Caco-2 (cell line): ENCODE data around the gene ARSH. TPM values are rescaled to one million over a fixed set of nuclear protein-coding genes. Genes with fewer than 3 reads are reported as not detected.
"Not testable (repeated sequence)": the region's sequence is repeated elsewhere in the genome, so short reads cannot be mapped to it uniquely, and the experiment has no call there.

ENCODE experiments used
- BruUV-seq: library from RNA; stranded (reverse); fragments of 400-500 nt; replicated peaks from 2 replicates; lab custom pipeline; 2021; lab: Mats Ljungman, UMichigan
- CTCF ChIA-PET: fragments of 300-600 bp; sonication (Branson Sonifier 250); formaldehyde crosslinking; loops from one replicate; lab custom pipeline; 2022; ENCODE audit warnings: antibody characterized with exemption; lab: Charles Lee
- POLR2A ChIA-PET: fragments of 300-600 bp; sonication (Branson Sonifier 250); formaldehyde crosslinking; loops from one replicate; lab custom pipeline; 2022; ENCODE audit warnings: antibody characterized with exemption; lab: Charles Lee
- DNase-seq, 2 experiments: peaks; one replicate each; pipeline versions ENCODE4 v3.0.0 to v3.0.0-alpha.2; 2020 to 2022
- H3K27me3 ChIP-seq: replicated peaks from 2 replicates; pipeline ENCODE4 v1.6.0; 2011; ENCODE audit warnings: low read length; ENCODE audit not compliant: control insufficient read depth, insufficient read depth
- H3K36me3 ChIP-seq: 2 replicates; pipeline ENCODE4 v1.5.1; 2011; ENCODE audit warnings: low read length; ENCODE audit not compliant: control insufficient read depth, insufficient read depth
- H3K4me1 ChIP-seq: fragments of 250-450 bp; sonication (Bioruptor Pico); 2 replicates; pipeline ENCODE4 v1.5.1; 2020; ENCODE audit warnings: mild to moderate bottlenecking
- H3K4me3 ChIP-seq: 2 replicates; pipeline ENCODE4 v1.5.1; 2011; ENCODE audit warnings: low read depth, mild to moderate bottlenecking, control low read depth, low read length
- H3K9me3 ChIP-seq: fragments of 250-450 bp; sonication (Bioruptor Pico); 2 replicates; pipeline ENCODE4 v1.5.1; 2020; ENCODE audit warnings: mild to moderate bottlenecking, moderate library complexity
- H3K27ac Mint-ChIP-seq: one replicate; pipeline ENCODE4 v1.8.0; 2022; ENCODE audit warnings: mixed read lengths; ENCODE audit not compliant: unreplicated experiment
- H3K27me3 Mint-ChIP-seq: one replicate; pipeline ENCODE4 v1.8.0; 2022; ENCODE audit warnings: mixed read lengths; ENCODE audit not compliant: insufficient read depth, unreplicated experiment
- H3K36me3 Mint-ChIP-seq: one replicate; pipeline ENCODE4 v1.8.0; 2022; ENCODE audit warnings: mild to moderate bottlenecking, mixed read lengths; ENCODE audit not compliant: insufficient read depth, unreplicated experiment
- H3K4me1 Mint-ChIP-seq: one replicate; pipeline ENCODE4 v1.8.0; 2022; ENCODE audit warnings: low read depth, mixed read lengths; ENCODE audit not compliant: unreplicated experiment
- H3K4me3 Mint-ChIP-seq: one replicate; pipeline ENCODE4 v1.8.0; 2022; ENCODE audit warnings: mild to moderate bottlenecking, moderate library complexity, mixed read lengths; ENCODE audit not compliant: unreplicated experiment
- H3K9me3 Mint-ChIP-seq: one replicate; pipeline ENCODE4 v1.8.0; 2022; ENCODE audit warnings: mixed read lengths; ENCODE audit not compliant: unreplicated experiment
- intact Hi-C: fragments of 100-400 bp; cut with micrococcal nuclease; formaldehyde crosslinking; loops from one replicate; pipeline ENCODE4 v1.10.0; 2022; ENCODE audit not compliant: unreplicated experiment
- total RNA-seq: library from RNA; stranded (reverse); gene quantifications from 2 replicates; pipeline ENCODE4 v1.2.3, GENCODE V29; 2022
- TF ChIP-seq, protein P1 (sequence below), 2 experiments: fragments of 200-600 bp in 1 of 2; IDR thresholded peaks; 1 replicate in 1 of 2; 2 replicates in 1 of 2; pipeline versions ENCODE4 v1.5.1 to v1.8.0; 2011 to 2022; ENCODE audit warnings: antibody characterized with exemption in 1 of 2, control low read depth in 1 of 2, inconsistent platforms in 1 of 2, low read depth in 1 of 2, low read length in 1 of 2, mild to moderate bottlenecking in 1 of 2, moderate library complexity in 1 of 2; ENCODE audit not compliant: insufficient read depth in 1 of 2, severe bottlenecking in 1 of 2, unreplicated experiment in 1 of 2

ARSH gene
- total RNA-seq, 1 experiment from 2014 or later, result not detected

DNA sequence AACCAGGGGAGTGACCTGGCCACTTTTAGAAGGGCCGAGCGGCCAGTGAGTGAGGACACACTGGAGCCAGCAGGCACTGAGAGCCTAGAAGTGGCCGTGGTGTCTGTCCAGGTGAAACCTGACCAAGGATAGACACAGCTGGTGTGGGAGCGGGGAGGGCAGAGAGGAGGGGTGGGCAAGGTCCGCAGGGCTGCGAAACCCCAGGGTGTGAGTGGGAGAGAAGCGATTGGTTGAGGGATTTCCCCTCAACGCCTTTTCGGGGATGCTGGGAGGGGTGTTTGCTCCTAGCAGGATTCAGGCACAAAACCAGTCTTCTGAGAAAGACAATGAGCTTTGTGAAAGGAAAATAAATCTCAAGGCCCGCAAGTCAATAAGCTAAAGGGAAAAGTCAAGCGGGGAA lies 44.0 kb upstream of the ARSH start:
- H3K4me1 ChIP-seq, result peaks cover 11% of the 10 kb centered on the region
- CTCF ChIA-PET, result no interaction called here
- DNase-seq, result no peak
- H3K4me3 Mint-ChIP-seq, result peak overlapping the region; percentile 84
- H3K27me3 Mint-ChIP-seq, result no peaks in the 10 kb centered on the region
- H3K36me3 Mint-ChIP-seq, result peaks cover 14% of the 10 kb centered on the region
- no peaks in the 10 kb centered on the region for H3K9me3 ChIP-seq
- no TSS peak for BruUV-seq
- no peaks in the 10 kb centered on the region for H3K27me3 ChIP-seq
- H3K4me1 Mint-ChIP-seq, result peaks cover 14% of the 10 kb centered on the region
- TF ChIP-seq, protein P1, sequence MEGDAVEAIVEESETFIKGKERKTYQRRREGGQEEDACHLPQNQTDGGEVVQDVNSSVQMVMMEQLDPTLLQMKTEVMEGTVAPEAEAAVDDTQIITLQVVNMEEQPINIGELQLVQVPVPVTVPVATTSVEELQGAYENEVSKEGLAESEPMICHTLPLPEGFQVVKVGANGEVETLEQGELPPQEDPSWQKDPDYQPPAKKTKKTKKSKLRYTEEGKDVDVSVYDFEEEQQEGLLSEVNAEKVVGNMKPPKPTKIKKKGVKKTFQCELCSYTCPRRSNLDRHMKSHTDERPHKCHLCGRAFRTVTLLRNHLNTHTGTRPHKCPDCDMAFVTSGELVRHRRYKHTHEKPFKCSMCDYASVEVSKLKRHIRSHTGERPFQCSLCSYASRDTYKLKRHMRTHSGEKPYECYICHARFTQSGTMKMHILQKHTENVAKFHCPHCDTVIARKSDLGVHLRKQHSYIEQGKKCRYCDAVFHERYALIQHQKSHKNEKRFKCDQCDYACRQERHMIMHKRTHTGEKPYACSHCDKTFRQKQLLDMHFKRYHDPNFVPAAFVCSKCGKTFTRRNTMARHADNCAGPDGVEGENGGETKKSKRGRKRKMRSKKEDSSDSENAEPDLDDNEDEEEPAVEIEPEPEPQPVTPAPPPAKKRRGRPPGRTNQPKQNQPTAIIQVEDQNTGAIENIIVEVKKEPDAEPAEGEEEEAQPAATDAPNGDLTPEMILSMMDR (IDR thresholded peaks at IDR 0.05; ENCODE audit: insufficient read depth in 1 of 2, low read depth in 1 of 2, low read length in 1 of 2, severe bottlenecking in 1 of 2, unreplicated experiment in 1 of 2), result no peak
- no peaks in the 10 kb centered on the region for H3K9me3 Mint-ChIP-seq
- intact Hi-C loops, result no loop called here
- POLR2A ChIA-PET, result no interaction called here
- peak overlapping the region; percentile 67 for H3K27ac Mint-ChIP-seq
- H3K36me3 ChIP-seq, result no peaks in the 10 kb centered on the region
- H3K4me3 ChIP-seq, result 0 out of 2 replicates have a peak overlapping the region, but pooled peaks have one; percentile 10

DNA sequence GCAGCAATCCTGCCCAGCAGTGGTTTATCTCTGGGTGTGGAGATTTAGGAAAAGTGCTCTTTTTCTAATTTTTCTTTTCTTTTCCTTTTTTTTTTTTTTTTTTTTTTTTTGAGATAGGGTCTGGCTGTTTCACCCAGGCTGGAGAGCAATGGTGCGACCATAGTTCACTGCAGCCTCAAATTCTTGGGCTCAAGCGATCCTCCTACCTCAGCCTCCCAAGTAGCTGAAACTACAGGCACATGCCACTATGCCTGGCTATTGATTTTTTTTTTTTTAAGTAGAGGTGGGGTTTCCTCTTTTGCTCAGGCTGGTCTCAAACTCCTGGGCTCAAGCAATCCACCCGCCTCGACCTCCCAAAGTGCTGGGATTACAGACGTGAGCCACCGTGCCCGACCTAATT lies 42.9 kb upstream of the ARSH start:
- H3K27me3 Mint-ChIP-seq, H3K27ac Mint-ChIP-seq, H3K9me3 ChIP-seq, intact Hi-C loops, H3K36me3 ChIP-seq, H3K27me3 ChIP-seq, CTCF ChIA-PET, DNase-seq, BruUV-seq, POLR2A ChIA-PET, H3K9me3 Mint-ChIP-seq: not testable (repeated sequence)
- Histone ChIP-seq H3K4me3 (peak overlapping the region; percentile 49), H3K4me1 (peaks cover 11% of the 10 kb centered on the region)
- peaks cover 14% of the 10 kb centered on the region for H3K4me1 Mint-ChIP-seq
- peak overlapping the region; percentile 84 for H3K4me3 Mint-ChIP-seq
- H3K36me3 Mint-ChIP-seq, result peaks cover 12% of the 10 kb centered on the region

DNA sequence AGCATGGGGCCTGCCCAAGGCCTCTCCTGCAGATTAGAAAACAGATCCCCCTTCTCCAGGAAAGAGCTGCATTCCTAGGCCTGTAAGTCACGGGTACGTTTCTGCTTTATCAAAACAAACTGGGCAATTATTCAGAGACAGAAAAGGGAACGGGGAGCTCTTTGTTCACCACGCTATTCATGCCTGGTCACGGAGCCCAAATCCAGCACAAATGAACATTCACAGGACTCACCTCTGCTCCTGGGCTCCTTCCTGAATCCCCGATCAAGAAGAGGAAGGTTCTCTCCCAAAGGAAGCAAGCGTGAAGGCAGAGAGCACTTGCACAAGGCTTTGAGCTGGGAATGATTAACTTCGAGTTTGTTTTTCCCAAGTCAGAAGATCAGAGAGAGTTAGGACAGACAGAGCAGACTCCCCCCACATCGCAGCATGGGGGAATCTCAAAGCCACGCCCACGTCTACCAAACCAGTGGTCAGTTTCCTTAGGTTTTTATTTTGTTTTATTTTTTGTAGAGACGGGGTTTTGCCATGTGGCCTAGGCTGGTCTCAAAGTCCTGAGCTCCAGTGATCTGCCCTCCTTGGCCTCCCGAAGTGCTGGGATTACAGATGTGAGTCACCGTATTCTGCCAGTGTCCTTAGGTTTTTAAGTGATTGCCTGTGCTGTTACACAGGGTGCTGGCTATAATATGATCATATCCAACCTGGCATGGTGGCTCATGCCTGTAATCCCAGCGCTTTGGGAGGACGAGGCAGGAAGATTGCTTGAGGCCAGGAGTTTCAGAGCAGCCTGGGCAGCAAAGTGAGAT lies 42.2 kb upstream of the ARSH start:
- not testable (repeated sequence) for BruUV-seq, H3K27me3 ChIP-seq
- H3K4me1 Mint-ChIP-seq, result peaks cover 14% of the 10 kb centered on the region

DNA sequence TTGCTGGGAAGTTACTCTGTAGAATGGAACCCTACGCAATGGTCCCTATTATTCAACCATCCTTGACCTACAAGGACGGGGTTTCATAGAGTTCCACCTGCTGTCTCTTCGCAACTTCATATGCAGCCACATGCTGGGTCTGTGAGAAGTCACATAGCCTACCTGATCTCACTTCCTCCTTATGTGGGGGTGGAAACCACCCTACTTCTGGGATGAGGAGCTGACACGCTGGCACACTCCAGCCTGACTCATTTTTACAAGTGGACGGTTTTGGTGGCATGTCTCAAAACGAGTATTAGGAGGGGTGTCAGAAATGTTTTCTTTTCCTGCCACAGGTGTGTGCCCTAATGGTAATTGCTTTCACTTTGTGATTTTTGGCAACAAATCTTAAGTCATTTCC lies 40.4 kb upstream of the ARSH start:
- Histone ChIP-seq H3K9me3 (no peaks in the 10 kb centered on the region), H3K36me3 (no peaks in the 10 kb centered on the region), H3K4me1 (peaks cover 11% of the 10 kb centered on the region), H3K27me3 (no peaks in the 10 kb centered on the region), H3K4me3 (no peak overlapping the region)
- Mint-ChIP-seq H3K36me3 (no peaks in the 10 kb centered on the region), H3K4me3 (no peak overlapping the region), H3K9me3 (no peaks in the 10 kb centered on the region), H3K27me3 (no peaks in the 10 kb centered on the region), H3K27ac (no peak overlapping the region), H3K4me1 (peaks cover 8% of the 10 kb centered on the region)
- DNase-seq, result no peak
- intact Hi-C loops, result no loop called here
- ChIA-PET POLR2A (no interaction called here), CTCF (no interaction called here)
- TF ChIP-seq, protein P1 (IDR thresholded peaks at IDR 0.05; ENCODE audit: insufficient read depth in 1 of 2, low read depth in 1 of 2, low read length in 1 of 2, severe bottlenecking in 1 of 2, unreplicated experiment in 1 of 2), result no peak
- BruUV-seq, result no TSS peak

More for the DNA sequence above, 42.2 kb upstream of the ARSH start:
- H3K27ac Mint-ChIP-seq, result peak overlapping the region; percentile 83
- H3K4me3 Mint-ChIP-seq, result peak overlapping the region; percentile 84
- H3K27me3 Mint-ChIP-seq, H3K9me3 ChIP-seq, H3K36me3 Mint-ChIP-seq, H3K36me3 ChIP-seq, CTCF ChIA-PET, H3K9me3 Mint-ChIP-seq: not testable (repeated sequence)
- intact Hi-C loops, result loop anchor here (1.0 kb wide), 1 partner anchor 65 kb away; no protein-coding TSS in a partner anchor
- Histone ChIP-seq H3K4me1 (peaks cover 11% of the 10 kb centered on the region), H3K4me3 (peak overlapping the region; percentile 49)
- peak; percentile 52 to 60 for DNase-seq
- POLR2A ChIA-PET, result interaction anchor here (0.6 kb wide), 1 partner anchor 74 kb away, joined by 3 read pairs; no protein-coding TSS in a partner anchor
